NCI-H460 (cell line): ENCODE results near the gene ST6GALNAC2. TPM values are rescaled to one million over a fixed set of nuclear protein-coding genes. Genes with fewer than 3 reads are reported as not detected.

Experiments used
- DNase-seq: peaks from one replicate; pipeline ENCODE4 v3.0.0-alpha.2; 2016; ENCODE audit warnings: low read depth; ENCODE audit errors: extremely low read depth
- total RNA-seq: library from RNA; depleted of rRNA; stranded (reverse); fragments of >200 nt; shearing (Covaris generic); gene quantifications from 2 replicates; pipeline ENCODE4 v1.2.3, GENCODE V29; 2014

Gene ST6GALNAC2
- total RNA-seq, 1 experiment from 2014 or later: 1.4 TPM

GRCh38 chr17:76601065-76601464 lies 15.4 kb upstream of the ST6GALNAC2 start:
- no peak for DNase-seq

GRCh38 chr17:76599694-76600460 lies 14.2 kb upstream of the ST6GALNAC2 start:
- DNase-seq: no peak

- no peak for DNase-seq
These were observed 12.4 kb upstream of the ST6GALNAC2 start for GRCh38 chr17:76598004-76598439.

- no peak for DNase-seq
These were observed 11.7 kb upstream of the ST6GALNAC2 start for GRCh38 chr17:76597156-76598003.

GRCh38 chr17:76594690-76595089 lies 9.0 kb upstream of the ST6GALNAC2 start:
- no peak for DNase-seq

GRCh38 chr17:76593959-76594358 lies 8.3 kb upstream of the ST6GALNAC2 start:
- no peak for DNase-seq

GRCh38 chr17:76593384-76593826 lies 7.7 kb upstream of the ST6GALNAC2 start:
- no peak for DNase-seq

- DNase-seq: no peak
These were observed 2.5 kb upstream of the ST6GALNAC2 start for GRCh38 chr17:76588182-76588581.

- no peak for DNase-seq
These were observed 1.3 kb upstream of the ST6GALNAC2 start for GRCh38 chr17:76586741-76587487.

- DNase-seq: no peak
These were observed 519 bp downstream of the ST6GALNAC2 start for GRCh38 chr17:76585033-76585648.

GRCh38 chr17:76584427-76585032 lies 1.1 kb downstream of the ST6GALNAC2 start:
- DNase-seq: no peak

GRCh38 chr17:76582660-76583059 lies 3.0 kb downstream of the ST6GALNAC2 start:
- no peak for DNase-seq

GRCh38 chr17:76581515-76581914 lies 4.1 kb downstream of the ST6GALNAC2 start:
- DNase-seq: no peak

- DNase-seq: no peak
These were observed 6.4 kb downstream of the ST6GALNAC2 start for GRCh38 chr17:76579281-76579680.

GRCh38 chr17:76578376-76578775 lies 7.3 kb downstream of the ST6GALNAC2 start:
- DNase-seq: no peak

GRCh38 chr17:76577876-76578275 lies 7.8 kb downstream of the ST6GALNAC2 start:
- DNase-seq: no peak

- no peak for DNase-seq
These were observed 9.5 kb downstream of the ST6GALNAC2 start for GRCh38 chr17:76576189-76576588.

- DNase-seq: no peak
These were observed 10.1 kb downstream of the ST6GALNAC2 start for GRCh38 chr17:76575570-76575969.

- DNase-seq: no peak
These were observed 11.5 kb downstream of the ST6GALNAC2 start for GRCh38 chr17:76574166-76574565.

GRCh38 chr17:76573096-76573495 lies 12.6 kb downstream of the ST6GALNAC2 start:
- DNase-seq: no peak
